NOMO-1 treated with dmso at 0.1 percent for 144 hours (cell line): Measurements from ENCODE around the gene RASSF10.
"Not testable (repeated sequence)": the region's sequence is repeated elsewhere in the genome, so short reads cannot be mapped to it uniquely, and the experiment has no call there.

ENCODE experiments used
- DNase-seq: peaks from one replicate; lab custom pipeline; 2025; ENCODE audit not compliant: unreplicated experiment; lab: John Stamatoyannopoulos, UW

Gene RASSF10

DNA sequence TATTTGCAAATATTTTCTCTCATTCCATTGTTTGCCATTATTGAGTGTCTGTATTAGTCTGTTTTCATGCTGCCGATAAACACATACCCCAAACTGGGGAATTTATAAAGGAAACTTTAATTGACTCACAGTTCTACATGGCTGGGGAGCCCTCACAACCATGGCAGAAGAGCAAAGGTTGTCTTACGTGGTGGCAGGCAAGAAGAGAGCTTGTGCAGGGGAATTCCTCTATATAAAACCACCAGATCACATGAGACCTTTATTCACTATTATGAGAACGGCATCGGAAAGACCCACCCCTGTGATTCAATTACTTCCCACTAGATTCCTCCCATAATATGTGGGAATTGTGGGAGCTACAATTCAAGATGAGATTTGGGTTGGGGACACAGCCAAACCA is 10.2 kb downstream of the RASSF10 start:
- DNase-seq, result no peak

DNA sequence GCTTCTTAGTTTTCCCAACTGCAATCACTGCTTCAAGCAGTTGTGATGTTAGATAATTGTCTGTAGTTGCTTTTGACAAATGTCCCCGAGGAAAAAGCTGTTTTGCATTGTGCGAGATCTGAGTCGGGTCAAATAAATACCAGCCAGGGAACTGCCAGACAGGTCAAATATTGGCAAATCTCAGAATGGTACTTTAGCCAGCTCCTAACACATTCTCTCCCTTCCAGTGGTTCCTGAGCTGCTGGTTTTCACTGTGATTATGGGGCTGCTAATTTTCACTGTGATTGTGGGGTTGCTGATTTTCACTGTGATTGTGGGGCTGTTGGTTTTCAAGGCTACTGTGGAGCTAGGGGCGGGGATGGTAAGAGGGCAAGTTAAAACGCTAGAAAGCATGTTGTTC is 14.3 kb downstream of the RASSF10 start:
- no peak for DNase-seq

DNA sequence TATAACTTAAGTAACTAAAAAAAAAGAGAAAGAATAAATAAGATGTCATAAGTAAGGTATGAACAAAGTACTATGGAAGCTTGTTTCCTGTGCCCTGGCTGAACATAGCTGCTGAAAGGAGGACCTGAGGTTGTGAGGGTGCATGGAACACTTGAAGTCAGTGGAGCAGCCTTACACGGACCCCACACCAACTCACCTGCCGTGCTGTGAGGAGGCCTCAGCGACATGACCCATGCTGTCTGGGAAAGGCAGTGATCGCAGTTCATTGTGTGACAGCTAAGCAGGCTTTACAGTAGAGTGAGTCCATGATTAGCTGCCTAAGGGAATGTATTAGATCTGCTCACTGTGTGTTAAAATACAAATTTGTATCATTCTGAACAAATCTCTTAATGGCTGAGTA is 17.6 kb downstream of the RASSF10 start:
- DNase-seq, result no peak

DNA sequence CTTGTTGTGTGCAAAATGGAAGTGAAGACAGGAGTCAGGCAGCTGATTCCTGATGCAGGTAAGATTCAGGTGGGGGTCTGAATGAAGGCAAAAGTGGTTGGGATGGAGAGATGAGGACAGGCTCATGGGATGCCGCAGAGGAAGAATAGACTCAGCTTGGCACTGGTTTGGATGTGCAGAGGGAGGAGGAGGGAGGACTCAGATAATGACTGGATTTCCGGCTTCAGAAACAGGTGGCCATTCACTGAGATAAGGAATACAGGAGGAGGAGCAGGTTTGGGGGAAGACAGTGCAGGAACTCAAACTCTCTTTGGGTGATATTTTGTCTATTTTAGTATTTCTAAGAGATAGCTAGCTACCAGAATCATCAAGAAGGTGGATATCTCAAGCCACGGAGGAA is 19.2 kb downstream of the RASSF10 start:
- no peak for DNase-seq

DNA sequence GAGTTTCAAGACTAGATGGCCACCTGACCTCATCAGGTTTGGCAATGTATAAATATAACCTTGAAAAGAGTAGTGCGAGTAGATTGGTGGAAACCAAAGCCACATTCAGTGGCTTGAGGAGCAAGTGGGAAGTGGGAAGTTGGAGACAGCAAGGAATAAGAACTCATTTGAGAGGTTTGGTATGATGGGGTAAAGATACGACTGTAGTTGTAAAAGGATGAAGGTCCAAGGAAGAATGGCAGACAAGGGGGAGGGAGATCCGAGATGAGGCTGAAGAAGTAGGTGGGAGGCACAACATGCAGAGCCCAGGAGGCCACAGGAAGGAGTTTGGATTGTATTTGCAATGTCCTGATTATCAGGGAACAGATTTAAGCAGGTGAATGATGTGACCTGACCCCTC is 20.8 kb downstream of the RASSF10 start:
- DNase-seq, result no peak

DNA sequence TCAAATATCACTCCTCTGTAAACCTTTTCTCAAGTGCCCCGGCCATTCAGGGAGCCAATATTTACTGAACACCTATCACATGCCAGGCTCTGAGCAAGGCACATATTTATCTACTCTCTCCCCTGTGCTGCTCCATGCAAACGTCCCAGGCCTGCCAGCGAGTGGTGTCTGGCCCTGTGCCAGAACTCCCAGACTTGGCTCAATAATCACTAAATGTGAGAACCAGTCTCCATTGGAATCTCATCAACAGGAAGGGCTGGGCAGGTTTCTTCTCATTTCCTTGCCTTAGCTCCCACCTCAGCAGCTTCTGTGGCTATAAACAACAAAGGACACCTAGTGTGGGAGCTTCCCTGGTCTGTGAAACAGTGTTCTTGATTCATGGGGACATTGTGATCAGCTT is 21.7 kb downstream of the RASSF10 start:
- no peak for DNase-seq

DNA sequence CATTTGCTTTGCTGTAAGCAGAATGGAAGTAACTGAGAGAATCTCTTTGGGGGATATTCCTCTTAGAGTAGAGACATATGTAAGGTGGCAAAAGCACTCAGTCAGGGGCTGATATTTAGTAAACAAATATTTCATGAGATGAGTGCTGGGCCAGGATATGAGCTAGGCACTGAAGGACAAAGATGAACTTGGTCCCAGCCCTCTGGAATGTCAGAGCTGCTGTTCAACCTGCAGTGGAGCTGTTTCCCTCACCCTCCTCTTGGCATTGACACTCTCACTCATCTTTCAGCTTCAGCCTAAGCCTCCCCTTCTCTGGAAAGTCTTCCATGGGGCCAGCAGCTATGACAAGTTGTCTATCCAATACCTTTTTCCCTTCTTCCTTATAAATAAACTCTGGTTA is 22.2 kb downstream of the RASSF10 start:
- DNase-seq, result no peak

DNA sequence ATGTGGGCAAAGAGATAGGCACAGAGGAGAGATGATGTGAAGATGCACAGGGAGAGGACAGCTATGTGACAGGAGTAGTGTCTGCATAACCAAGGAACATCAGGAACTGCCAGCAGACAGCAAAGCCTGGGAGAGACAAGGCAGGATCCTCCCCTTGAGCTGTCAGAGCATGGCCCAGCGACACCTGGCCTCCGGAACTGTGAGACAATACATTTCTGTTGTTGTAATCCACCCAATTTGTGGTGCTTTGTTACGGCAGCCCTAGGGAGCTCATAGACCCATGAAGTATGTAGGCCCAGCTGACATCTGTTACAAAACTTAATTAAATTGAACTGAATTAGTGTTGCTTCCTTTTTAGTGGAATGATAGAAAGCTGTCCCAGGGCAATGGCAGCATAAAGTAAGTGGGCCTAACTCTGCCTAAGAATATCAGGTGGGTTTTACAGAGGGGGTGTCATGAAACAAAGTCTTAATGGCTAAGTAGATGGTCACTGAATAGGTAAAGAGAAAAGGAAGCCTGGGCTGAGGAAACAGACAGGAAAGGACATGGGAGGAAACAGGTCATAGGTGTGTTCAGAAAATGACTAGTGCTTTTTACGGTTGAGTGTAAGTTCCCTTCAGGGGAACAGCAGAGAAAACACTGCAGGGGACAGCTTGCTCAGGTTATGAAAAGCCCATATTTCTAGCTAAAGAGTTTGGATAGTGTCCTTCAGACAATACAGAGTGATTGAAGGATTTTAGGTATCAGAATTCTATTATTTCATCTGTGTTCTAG is 24.8 kb downstream of the RASSF10 start:
- no peak for DNase-seq

DNA sequence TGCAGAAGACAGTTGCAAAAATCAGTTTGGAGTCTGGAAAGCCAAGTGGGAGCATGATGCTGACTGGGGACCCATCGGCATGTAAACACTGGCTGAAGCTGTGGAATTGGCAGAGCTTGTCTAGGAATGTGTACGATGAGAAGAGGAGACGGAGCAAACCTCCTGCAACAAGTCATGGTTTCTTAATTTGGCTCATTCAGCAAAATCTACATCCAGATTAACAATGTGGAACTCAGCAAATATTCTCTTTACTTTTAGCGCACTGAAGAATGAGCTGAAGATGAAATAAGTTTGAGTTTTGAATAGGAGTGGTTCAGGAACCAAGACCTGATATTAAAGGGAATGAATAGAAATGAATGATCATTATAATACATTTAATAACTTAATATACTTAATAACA is 26.6 kb downstream of the RASSF10 start:
- DNase-seq, result no peak

DNA sequence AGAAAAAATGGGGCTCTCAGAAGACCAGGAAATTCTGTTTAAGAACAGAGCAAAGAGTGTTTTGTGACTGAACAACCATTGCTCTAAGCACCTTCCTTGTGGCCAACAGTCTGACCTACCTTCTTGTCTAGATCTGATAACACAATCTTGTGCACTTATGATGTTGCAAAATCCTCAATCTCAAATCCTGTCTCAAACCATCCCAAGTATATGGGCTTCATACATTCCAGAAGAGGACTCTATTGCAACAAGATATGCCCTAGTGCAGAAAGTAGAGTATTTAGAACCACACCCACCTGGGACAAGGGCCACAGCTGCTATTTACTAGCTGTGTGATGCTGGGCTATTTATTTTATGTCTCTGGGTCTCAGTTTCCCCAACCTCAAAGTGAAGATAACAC is 27.1 kb downstream of the RASSF10 start:
- DNase-seq, result no peak

DNA sequence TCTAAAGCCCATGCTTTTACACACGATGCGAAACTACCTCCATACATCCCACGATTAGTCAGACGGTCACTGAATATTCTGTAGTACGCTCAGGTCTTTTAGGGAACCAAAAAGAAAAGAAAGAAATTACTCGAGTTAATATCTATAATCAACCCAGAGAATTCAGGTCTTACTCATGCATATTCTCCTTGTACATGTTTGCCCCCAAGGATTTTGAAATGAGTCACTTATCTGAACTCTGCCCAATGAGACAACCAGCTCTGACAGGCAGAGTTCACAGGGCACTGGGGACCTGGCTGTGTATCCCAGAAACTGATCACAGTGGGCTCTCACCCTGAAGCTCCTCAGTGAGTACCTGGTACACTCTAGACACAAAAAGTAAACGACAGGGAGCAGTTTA is 29.2 kb downstream of the RASSF10 start:
- DNase-seq, result no peak

DNA sequence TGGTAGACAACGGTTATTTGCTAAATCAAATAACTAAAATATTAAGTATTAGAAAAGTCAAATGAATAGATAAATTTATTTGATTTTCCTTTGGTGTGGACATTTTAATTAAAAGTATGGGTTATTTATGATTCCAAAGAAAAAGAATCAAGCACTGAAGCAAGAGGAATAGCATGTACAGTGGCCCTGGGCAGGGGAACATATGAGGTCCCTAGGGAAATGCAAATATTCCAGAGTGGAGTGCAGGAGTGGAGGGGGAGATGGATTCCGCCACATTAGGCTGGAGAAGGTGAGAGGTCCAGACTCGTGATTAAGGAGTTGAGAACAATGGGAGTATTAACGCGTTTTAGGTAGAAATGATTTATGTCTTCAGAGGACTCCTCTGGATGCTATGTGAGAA is 30.0 kb downstream of the RASSF10 start:
- DNase-seq, result no peak

DNA sequence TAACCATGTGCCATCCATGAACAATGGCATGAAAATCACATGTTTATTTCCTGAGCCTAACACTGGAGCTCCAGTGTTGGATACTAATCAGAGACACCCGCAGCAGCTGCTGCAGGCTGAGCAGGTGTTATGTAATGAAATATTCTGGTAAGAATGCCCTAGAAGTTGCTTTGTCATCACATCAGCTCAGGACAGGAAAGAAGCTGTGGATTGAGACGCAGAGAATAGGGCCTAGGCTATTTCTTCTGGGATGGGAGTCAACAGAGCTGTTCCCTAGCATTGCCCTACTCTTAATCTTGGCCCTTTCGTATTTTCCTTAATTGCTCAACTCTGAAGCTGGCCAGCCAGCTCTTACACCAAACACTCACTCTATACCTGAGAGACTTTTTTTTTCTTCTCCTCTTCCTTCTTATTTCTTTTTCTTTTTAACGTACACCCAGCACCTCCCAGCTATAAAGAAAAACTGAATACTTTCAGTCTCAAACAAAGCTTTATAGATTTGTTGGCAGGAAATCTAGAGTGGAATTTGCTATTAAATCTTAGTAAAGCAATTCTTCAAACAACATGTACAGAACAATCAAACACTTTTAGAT is 31.9 kb downstream of the RASSF10 start:
- no peak for DNase-seq

DNA sequence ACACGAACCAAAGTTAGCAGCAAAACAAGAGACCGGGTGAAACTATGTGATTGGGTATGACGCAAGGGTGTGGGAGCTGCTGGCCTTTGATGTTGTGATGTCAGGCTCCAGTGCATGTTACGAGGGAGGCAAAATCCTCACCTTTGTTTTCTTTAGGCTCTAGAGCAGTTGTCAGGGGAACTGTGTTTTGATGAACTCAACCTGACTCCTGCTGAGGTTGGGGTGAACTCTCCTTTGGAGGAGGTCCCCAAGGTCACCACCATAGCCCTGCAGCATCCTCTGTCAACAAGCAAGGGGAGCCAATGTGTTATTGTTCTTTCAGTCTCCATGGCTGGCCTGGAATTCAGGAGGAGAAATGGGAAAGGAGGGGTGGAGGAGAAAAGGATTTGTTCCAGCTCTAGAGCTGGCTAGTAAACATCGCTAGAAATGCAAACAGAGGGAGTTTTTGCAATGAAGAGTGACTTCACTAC is 33.8 kb downstream of the RASSF10 start:
- DNase-seq, result no peak

DNA sequence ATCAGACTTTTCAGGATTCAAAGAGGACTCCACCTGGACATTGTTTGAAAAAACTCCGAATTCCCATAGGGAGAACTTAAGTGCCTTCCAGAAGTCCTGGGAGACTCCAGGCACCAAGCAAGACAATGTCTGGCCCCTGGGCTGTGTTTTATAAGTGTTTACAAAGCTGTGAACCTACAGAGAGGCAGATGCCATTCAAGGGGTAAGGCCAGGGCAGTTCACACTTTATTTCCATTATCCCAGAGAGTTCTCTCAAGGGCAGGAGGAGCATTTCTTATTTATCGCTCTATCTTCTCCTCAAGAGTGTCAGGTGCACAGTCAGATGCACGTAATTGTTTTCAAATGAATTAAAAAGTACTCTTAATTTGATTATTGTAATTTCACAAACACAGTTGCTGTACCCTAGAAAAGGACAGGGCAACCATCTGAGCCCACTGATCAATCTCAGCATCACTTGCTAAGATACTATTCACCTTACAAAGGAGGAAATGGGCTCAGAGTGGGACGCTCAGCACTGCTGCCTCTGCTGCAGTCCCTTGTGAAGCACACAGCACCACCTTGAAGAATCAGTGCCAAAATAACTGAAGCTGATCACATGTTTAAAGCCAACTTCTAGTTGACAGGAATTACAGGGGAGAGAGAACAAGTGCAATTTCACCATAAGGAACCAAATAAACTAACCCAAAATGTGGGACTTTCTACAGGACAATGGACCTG is 35.0 kb downstream of the RASSF10 start:
- no peak for DNase-seq

DNA sequence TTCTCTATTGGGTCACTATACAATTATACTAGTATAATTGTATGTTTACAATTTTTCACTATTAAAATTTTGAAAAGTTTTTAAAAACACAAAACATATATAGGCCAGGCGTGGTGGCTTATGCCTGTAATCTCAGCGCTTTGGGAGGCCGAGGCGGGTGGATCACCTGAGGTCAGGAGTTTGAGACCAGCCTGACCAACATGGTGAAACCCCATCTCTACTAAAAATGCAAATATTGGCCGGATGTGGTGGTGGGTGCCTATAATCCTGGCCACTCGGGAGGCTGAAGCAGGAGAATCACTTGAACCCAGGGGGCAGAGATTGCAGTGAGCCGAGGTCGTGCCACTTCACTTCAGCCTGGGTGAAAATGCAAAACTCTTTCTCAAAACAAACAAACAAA is 36.0 kb downstream of the RASSF10 start:
- DNase-seq, result not testable (repeated sequence)

DNA sequence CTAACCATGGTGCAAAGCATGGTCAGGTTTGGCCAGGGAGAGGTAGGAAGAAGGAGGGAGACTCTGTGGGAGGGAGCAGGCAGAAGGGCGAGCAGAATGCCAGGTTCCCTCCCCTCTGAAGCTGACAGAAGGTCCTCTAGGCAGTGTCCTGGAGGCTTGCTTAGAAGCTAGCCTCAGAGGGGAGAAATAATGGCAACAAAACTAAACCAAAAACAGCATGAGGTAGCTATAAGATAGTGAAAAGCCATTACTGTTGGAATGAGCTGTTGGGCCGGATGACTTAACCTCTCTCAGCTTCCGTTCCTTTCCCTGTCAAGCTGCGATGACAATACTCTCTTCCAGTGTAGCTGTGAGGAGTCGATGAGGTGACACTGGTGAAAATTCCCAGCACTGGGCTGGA is 36.6 kb downstream of the RASSF10 start:
- DNase-seq, result no peak

DNA sequence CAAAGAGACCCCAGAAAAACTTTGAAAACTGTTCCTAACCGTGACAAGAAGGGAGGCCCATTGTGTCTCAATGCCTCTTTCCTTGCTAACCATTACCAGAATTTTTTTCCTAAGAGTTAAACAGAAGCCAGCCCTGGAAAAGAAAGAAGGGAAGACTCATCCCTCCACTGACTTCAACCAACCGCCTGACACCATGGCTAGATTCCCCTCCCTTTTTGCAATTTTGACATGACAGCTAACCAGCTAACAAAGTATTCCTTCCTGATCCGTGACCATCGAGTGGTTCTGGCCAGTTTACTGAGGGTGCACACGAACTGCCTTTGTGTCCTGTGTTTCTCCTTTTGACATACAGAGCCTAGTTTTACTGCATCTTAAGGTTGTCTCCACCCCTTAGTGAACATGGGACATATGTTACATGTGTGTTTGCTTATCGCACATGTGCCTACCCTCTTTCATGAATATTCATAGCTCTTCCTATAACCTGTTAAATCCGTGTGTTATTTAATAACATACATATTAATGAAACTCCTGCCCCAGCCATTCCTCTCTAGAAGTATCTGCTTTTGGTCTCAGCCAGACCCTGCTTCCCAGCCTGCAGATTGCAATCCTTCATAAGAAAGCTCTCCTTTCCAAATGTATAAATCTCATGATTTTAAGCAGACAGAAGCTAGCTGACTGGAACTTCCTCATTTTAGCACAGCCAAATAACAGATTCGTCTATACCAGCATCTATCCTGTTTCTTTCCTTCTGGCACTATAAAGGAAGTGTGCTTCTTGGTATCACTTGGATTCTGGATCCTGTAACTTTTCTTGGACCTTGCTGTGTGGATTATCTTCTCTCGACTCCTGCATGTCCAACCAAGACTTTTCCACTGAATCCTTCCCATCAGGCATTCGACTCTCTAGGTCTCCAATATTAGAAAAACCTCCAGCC is 37.8 kb downstream of the RASSF10 start:
- no peak for DNase-seq

DNA sequence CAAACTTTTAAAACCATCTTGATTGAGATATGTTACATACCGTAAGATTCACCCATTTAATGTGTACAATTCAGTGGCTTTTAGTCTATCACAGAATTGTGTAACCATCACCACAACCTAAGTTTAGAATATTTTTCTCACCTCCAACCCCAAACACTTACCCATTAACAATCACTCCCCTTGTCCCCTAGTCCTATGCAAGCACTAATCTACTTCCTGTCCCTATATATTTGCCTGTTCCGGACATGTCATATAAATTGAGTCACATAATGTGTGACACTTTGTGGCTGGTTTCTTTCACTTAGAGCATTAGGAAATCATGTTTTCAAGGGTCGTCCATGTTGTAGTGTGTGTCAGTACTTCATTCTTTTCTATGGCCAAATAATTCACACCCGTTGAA is 38.8 kb downstream of the RASSF10 start:
- peak; percentile 7 for DNase-seq

DNA sequence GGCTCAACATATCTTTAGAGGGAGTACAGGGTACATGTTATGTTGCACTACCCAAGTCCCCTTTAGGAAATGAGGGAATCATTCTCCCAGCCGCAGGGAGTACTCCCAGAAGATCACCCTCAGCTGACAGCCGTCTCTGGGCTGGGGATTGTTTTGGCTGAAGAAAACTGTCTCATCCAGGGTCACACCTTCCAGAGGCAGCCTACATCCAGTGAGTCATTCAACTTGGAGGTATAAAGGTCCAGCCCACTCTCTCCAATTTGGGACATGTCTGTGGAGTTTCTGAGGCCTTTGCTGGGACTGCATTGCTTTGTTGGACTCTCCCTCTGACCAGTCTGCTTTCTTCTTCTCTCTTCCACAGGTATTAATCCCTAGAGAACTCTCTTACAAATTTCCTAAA is 42.1 kb downstream of the RASSF10 start:
- DNase-seq, result no peak

DNA sequence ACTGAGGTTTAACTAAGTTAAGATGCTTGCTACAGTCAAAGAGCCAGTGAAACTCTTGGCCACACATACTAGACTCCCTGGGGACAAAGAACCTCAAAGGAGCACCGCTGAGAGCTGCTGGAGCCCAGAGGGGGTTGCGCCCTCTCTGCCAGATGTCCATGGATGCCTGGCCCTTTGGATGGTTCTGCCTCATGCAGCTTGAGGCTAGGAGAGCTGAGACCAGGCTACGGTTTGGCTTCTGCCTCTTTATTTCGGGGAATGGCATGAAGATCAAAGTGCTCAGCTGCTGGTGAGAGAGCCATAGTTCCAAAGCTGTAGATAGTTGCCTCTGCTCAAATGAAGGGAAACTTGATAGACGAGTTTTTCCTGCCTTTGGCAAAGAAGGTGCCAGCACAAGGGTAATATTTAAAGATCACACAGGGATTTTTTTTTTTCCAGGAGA is 43.0 kb downstream of the RASSF10 start:
- DNase-seq, result no peak
